Gastroesophageal sphincter (tissue), 3 donors: ENCODE results near the gene BANP.
"Not testable (repeated sequence)": the region's sequence is repeated elsewhere in the genome, so short reads cannot be mapped to it uniquely, and the experiment has no call there.

ENCODE experiments used
- EP300 ChIP-seq: sonication (generic); formaldehyde crosslinking; IDR thresholded peaks from one replicate; pipeline ENCODE4 v1.6.1; 2017; ENCODE audit warnings: antibody characterized with exemption, mild to moderate bottlenecking
- POLR2A ChIP-seq, 2 donors: fragments of 450-650 bp; IDR thresholded peaks; one replicate each; pipeline ENCODE4 v1.6.1; 2017; ENCODE audit warnings: antibody characterized with exemption in 2 of 2, mild to moderate bottlenecking in 2 of 2, moderate library complexity in 1 of 2
- POLR2AphosphoS5 ChIP-seq: sonication (generic); formaldehyde crosslinking; IDR thresholded peaks from one replicate; pipeline ENCODE4 v1.6.1; 2017; ENCODE audit warnings: antibody characterized with exemption
- TF ChIP-seq, protein P1 (sequence below), 4 experiments: fragments of 200-600 bp in 2 of 4; fragments of 450-650 bp in 2 of 4; sonication (generic) in 1 of 4; IDR thresholded peaks; one replicate each; pipeline ENCODE4 v1.5.1; 2017 to 2019; ENCODE audit warnings: antibody characterized with exemption in 4 of 4, mild to moderate bottlenecking in 2 of 4, moderate library complexity in 2 of 4

GRCh38 chr16:88091221-88091971, 140.2 kb downstream of the BANP start:
- TF ChIP-seq POLR2AphosphoS5; POLR2A (IDR thresholded peaks at IDR 0.05); EP300: not testable (repeated sequence)
- TF ChIP-seq, protein P1, sequence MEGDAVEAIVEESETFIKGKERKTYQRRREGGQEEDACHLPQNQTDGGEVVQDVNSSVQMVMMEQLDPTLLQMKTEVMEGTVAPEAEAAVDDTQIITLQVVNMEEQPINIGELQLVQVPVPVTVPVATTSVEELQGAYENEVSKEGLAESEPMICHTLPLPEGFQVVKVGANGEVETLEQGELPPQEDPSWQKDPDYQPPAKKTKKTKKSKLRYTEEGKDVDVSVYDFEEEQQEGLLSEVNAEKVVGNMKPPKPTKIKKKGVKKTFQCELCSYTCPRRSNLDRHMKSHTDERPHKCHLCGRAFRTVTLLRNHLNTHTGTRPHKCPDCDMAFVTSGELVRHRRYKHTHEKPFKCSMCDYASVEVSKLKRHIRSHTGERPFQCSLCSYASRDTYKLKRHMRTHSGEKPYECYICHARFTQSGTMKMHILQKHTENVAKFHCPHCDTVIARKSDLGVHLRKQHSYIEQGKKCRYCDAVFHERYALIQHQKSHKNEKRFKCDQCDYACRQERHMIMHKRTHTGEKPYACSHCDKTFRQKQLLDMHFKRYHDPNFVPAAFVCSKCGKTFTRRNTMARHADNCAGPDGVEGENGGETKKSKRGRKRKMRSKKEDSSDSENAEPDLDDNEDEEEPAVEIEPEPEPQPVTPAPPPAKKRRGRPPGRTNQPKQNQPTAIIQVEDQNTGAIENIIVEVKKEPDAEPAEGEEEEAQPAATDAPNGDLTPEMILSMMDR (IDR thresholded peaks at IDR 0.05), result not testable (repeated sequence)
